Measurements from ENCODE around the gene SLC16A2.

- TF ChIP-seq, protein P1, sequence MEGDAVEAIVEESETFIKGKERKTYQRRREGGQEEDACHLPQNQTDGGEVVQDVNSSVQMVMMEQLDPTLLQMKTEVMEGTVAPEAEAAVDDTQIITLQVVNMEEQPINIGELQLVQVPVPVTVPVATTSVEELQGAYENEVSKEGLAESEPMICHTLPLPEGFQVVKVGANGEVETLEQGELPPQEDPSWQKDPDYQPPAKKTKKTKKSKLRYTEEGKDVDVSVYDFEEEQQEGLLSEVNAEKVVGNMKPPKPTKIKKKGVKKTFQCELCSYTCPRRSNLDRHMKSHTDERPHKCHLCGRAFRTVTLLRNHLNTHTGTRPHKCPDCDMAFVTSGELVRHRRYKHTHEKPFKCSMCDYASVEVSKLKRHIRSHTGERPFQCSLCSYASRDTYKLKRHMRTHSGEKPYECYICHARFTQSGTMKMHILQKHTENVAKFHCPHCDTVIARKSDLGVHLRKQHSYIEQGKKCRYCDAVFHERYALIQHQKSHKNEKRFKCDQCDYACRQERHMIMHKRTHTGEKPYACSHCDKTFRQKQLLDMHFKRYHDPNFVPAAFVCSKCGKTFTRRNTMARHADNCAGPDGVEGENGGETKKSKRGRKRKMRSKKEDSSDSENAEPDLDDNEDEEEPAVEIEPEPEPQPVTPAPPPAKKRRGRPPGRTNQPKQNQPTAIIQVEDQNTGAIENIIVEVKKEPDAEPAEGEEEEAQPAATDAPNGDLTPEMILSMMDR (conservative IDR thresholded peaks at IDR 0.05; ENCODE audit: low read length) = no peak; the same call in 1 of the 2 replicates
- TF ChIP-seq EZH2phosphoT487 (IDR thresholded peaks at IDR 0.05; ENCODE audit: borderline replicate concordance) = no peak
These were observed 37.4 kb downstream of the SLC16A2 start for GRCh38 chrX:74458736-74459135.

All from Loucy (cell line).